Gastroesophageal sphincter (tissue), 4 donors: ENCODE data around the gene ENHO. TPM values are rescaled to one million over a fixed set of nuclear protein-coding genes. Genes with fewer than 3 reads are reported as not detected.
"Not testable (repeated sequence)": the region's sequence is repeated elsewhere in the genome, so short reads cannot be mapped to it uniquely, and the experiment has no call there.

Experiments used
- ATAC-seq: fragments of 150-250 bp; one replicate; pipeline ENCODE4 v1.9.1; 2016; ENCODE audit warnings: mild to moderate bottlenecking, moderate library complexity
- H3K27ac ChIP-seq, 4 donors: fragments of 200-600 bp; sonication (generic) in 3 of 4; 1 replicate in 3 of 4; 2 replicates in 1 of 4; pipeline ENCODE4 v1.5.1; 2016 to 2019
- H3K27me3 ChIP-seq: fragments of 200-600 bp; sonication (generic); one replicate; pipeline ENCODE4 v1.5.1; 2019
- H3K36me3 ChIP-seq, 2 donors: fragments of 200-600 bp; sonication (generic); one replicate each; pipeline ENCODE4 v1.5.1; 2019; ENCODE audit warnings: control low read depth in 1 of 2
- H3K4me1 ChIP-seq, 3 donors: fragments of 200-600 bp; sonication (generic); 1 replicate in 2 of 3; 2 replicates in 1 of 3; pipeline ENCODE4 v1.5.1; 2016 to 2019; ENCODE audit warnings: control low read depth in 2 of 3
- H3K4me3 ChIP-seq, 2 donors: fragments of 200-600 bp; sonication (generic); one replicate each; pipeline ENCODE4 v1.5.1; 2019; ENCODE audit warnings: mild to moderate bottlenecking in 1 of 2, moderate library complexity in 1 of 2
- H3K9me3 ChIP-seq, 3 donors: fragments of 200-600 bp; sonication (generic); one replicate each; pipeline ENCODE4 v1.5.1; 2017 to 2019; ENCODE audit warnings: control low read depth in 2 of 3
- CTCF ChIP-seq, 4 experiments: fragments of 200-600 bp in 2 of 4; fragments of 450-650 bp in 2 of 4; sonication (generic) in 1 of 4; IDR thresholded peaks; one replicate each; pipeline ENCODE4 v1.5.1; 2017 to 2019; ENCODE audit warnings: antibody characterized with exemption in 4 of 4, mild to moderate bottlenecking in 2 of 4, moderate library complexity in 2 of 4
- EP300 ChIP-seq: sonication (generic); formaldehyde crosslinking; IDR thresholded peaks from one replicate; pipeline ENCODE4 v1.6.1; 2017; ENCODE audit warnings: antibody characterized with exemption, mild to moderate bottlenecking
- POLR2A ChIP-seq, 2 donors: fragments of 450-650 bp; IDR thresholded peaks; one replicate each; pipeline ENCODE4 v1.6.1; 2017; ENCODE audit warnings: antibody characterized with exemption in 2 of 2, mild to moderate bottlenecking in 2 of 2, moderate library complexity in 1 of 2
- POLR2AphosphoS5 ChIP-seq: sonication (generic); formaldehyde crosslinking; IDR thresholded peaks from one replicate; pipeline ENCODE4 v1.6.1; 2017; ENCODE audit warnings: antibody characterized with exemption
- WGBS, 2 donors: methylation state at CpG; one replicate each; pipeline ENCODE4 v1.1.5; 2018; ENCODE audit warnings: low coverage in 1 of 2; 5-methylcytosine and 5-hydroxymethylcytosine counted together
- total RNA-seq, 4 donors: library from RNA; depleted of rRNA; stranded (reverse); fragments of >200 nt; gene quantifications; one replicate each; pipeline ENCODE4 v1.1.0, GENCODE V29; 2016

ENHO gene
- total RNA-seq, 4 donors from 2014 or later, result 0.30 to 1.1 (median 0.31) TPM; not detected in 1

- H3K27me3 ChIP-seq, result peaks cover 23% of the 10 kb centered on the region
- H3K4me1 ChIP-seq, result no peaks in the 10 kb centered on the region
- ATAC-seq, result no peak
- H3K36me3 ChIP-seq, result no peaks in the 10 kb centered on the region
- 20 to 100% methylated on average over 1 of the region's 2 CpGs for WGBS, 2 donors
- H3K4me3 ChIP-seq, result no peak overlapping the region
- TF ChIP-seq POLR2AphosphoS5, result no peak
- no peak for TF ChIP-seq POLR2A (IDR thresholded peaks at IDR 0.05)
- no peak for TF ChIP-seq CTCF (IDR thresholded peaks at IDR 0.05)
- no peak for TF ChIP-seq EP300
- H3K9me3 ChIP-seq, result no peaks in the 10 kb centered on the region
- H3K27ac ChIP-seq, result no peak overlapping the region
These were observed 18.0 kb upstream of the ENHO start for GRCh38 chr9:34540827-34541226.

- Histone ChIP-seq H3K4me3 (no peak overlapping the region), H3K27ac (no peak overlapping the region), H3K9me3 (peaks cover 0 to 9% (median 0%) of the 10 kb centered on the region in 3 donors), H3K4me1 (no peaks in the 10 kb centered on the region), H3K36me3 (no peaks in the 10 kb centered on the region), H3K27me3 (peaks cover 51% of the 10 kb centered on the region)
- 38 to 60% methylated on average over 5 to 7 of the region's 7 CpGs for WGBS, 2 donors
- no peak for ATAC-seq
- no peak for TF ChIP-seq POLR2A (IDR thresholded peaks at IDR 0.05)
These were observed 13.9 kb upstream of the ENHO start for GRCh38 chr9:34536685-34537084.

GRCh38 chr9:34532041-34532440, 9.3 kb upstream of the ENHO start:
- H3K4me1 ChIP-seq, H3K27ac ChIP-seq, H3K36me3 ChIP-seq, ATAC-seq, H3K4me3 ChIP-seq, H3K9me3 ChIP-seq: not testable (repeated sequence)
- peaks cover 41% of the 10 kb centered on the region for H3K27me3 ChIP-seq
- WGBS, 2 donors, result no CpG with 5 or more reads among the region's 8 CpGs

GRCh38 chr9:34526026-34526425, 3.2 kb upstream of the ENHO start:
- Histone ChIP-seq H3K27me3 (no peaks in the 10 kb centered on the region), H3K27ac (no peak overlapping the region), H3K9me3 (no peaks in the 10 kb centered on the region), H3K36me3 (no peaks in the 10 kb centered on the region), H3K4me3 (no peak overlapping the region), H3K4me1 (peaks cover 0 to 18% (median 6%) of the 10 kb centered on the region in 3 donors)
- no peak for TF ChIP-seq POLR2AphosphoS5
- no peak for TF ChIP-seq CTCF (IDR thresholded peaks at IDR 0.05)
- no peak for TF ChIP-seq EP300
- TF ChIP-seq POLR2A (IDR thresholded peaks at IDR 0.05), result no peak
- no peak for ATAC-seq
- WGBS, 2 donors, result 100% methylated on average over 1 of the region's 2 CpGs; no CpG with 5 or more reads in 1 of the 2 donors

- peaks cover 0 to 18% (median 6%) of the 10 kb centered on the region in 3 donors for H3K4me1 ChIP-seq
- no peaks in the 10 kb centered on the region for H3K9me3 ChIP-seq
- no peak overlapping the region for H3K27ac ChIP-seq
- ATAC-seq, result no peak
- TF ChIP-seq POLR2AphosphoS5 (no peak), POLR2A (IDR thresholded peaks at IDR 0.05) (no peak), CTCF (IDR thresholded peaks at IDR 0.05) (no peak), EP300 (no peak)
- H3K4me3 ChIP-seq, result no peak overlapping the region
- H3K36me3 ChIP-seq, result no peaks in the 10 kb centered on the region
- WGBS, 2 donors, result 85 to 90% methylated on average over 2 to 3 of the region's 3 CpGs
- no peaks in the 10 kb centered on the region for H3K27me3 ChIP-seq
These were observed 1.6 kb upstream of the ENHO start for GRCh38 chr9:34524349-34524748.

- Histone ChIP-seq H3K27me3 (no peaks in the 10 kb centered on the region), H3K4me3 (peak overlapping the region; percentile 4 to 64), H3K36me3 (no peaks in the 10 kb centered on the region), H3K9me3 (no peaks in the 10 kb centered on the region), H3K27ac (peak overlapping the region in 3 of 4 donors; percentile 49 to 64 (median 51)), H3K4me1 (peaks cover 0 to 18% (median 6%) of the 10 kb centered on the region in 3 donors)
- WGBS, 2 donors, result 21 to 38% methylated on average over 3 to 6 of the region's 31 CpGs
- TF ChIP-seq POLR2A (IDR thresholded peaks at IDR 0.05) (no peak), EP300 (no peak), POLR2AphosphoS5 (no peak), CTCF (IDR thresholded peaks at IDR 0.05) (no peak)
- ATAC-seq, result peak; percentile 5
These were observed 501 bp downstream of the ENHO start for GRCh38 chr9:34522091-34522887.
